Ascending aorta (tissue), 2 donors: ENCODE data around the gene KAZN. TPM values are rescaled to one million over a fixed set of nuclear protein-coding genes. Genes with fewer than 3 reads are reported as not detected.

ENCODE experiments used
- DNase-seq, 2 donors: peaks; one replicate each; pipeline ENCODE4 v3.0.0-alpha.2; 2019; ENCODE audit warnings: low spot score in 2 of 2
- H3K27ac ChIP-seq, 2 donors: fragments of 200-600 bp; sonication (generic); one replicate each; pipeline ENCODE4 v1.5.1; 2016 to 2017; ENCODE audit warnings: mild to moderate bottlenecking in 1 of 2
- H3K27me3 ChIP-seq: fragments of 200-600 bp; sonication (generic); one replicate; pipeline ENCODE4 v1.5.1; 2017
- H3K36me3 ChIP-seq, 2 donors: fragments of 200-600 bp; sonication (generic); one replicate each; pipeline ENCODE4 v1.5.1; 2016
- H3K4me1 ChIP-seq, 2 donors: fragments of 200-600 bp; sonication (generic); one replicate each; pipeline ENCODE4 v1.5.1; 2016 to 2017; ENCODE audit warnings: mild to moderate bottlenecking in 1 of 2
- H3K4me3 ChIP-seq, 2 donors: fragments of 200-600 bp; sonication (generic); one replicate each; pipeline ENCODE4 v1.5.1; 2016 to 2017; ENCODE audit warnings: mild to moderate bottlenecking in 1 of 2
- H3K9me3 ChIP-seq, 2 donors: fragments of 200-600 bp; sonication (generic); one replicate each; pipeline ENCODE4 v1.5.1; 2016
- CTCF ChIP-seq, 3 experiments: fragments of 200-600 bp in 2 of 3; fragments of 450-650 bp in 1 of 3; sonication (generic) in 2 of 3; IDR thresholded peaks; one replicate each; pipeline ENCODE4 v1.5.1; 2016 to 2019; ENCODE audit warnings: antibody characterized with exemption in 3 of 3, mild to moderate bottlenecking in 1 of 3, moderate library complexity in 1 of 3
- intact Hi-C: fragments of 100-400 bp; cut with DNase I; formaldehyde crosslinking; loops from one replicate; pipeline ENCODE4 v1.15.1; 2023
- total RNA-seq: library from RNA; depleted of rRNA; stranded (reverse); fragments of >200 nt; gene quantifications from one replicate; pipeline ENCODE4 v1.1.0, GENCODE V29; 2016

Gene KAZN
- total RNA-seq, 1 donor from 2014 or later = 58.5 TPM

DNA sequence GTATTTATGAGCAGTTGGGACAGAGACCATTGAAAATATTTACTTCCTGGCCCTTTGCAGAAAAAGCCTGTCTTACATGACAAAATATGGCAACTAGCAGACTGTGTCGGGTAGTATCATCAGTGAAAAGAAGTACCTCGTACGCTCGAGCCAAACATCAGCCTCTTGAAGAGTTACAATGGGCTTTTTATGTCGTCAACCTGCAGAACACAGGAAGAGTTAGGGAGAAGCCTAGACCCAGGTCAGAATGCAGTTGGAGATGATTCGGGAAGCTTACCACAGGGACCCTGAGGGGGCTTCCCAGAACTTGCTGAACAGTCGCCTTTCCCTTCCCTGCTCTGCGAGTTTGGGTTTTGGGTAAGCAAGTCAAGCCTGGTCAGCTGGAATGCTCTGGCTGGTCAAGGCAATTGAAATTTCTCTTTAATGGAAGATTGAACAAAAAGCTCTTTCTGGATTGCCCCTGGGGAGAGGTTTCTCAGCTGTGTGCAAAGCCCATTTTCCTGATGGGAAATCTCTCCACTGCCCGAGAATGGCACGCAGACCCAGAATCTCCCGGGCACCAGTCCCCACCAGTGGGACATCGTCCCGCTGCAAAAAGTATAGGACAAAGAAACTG lies 291.4 kb downstream of the KAZN start:
- no peak for TF ChIP-seq CTCF (IDR thresholded peaks at IDR 0.05)
- Histone ChIP-seq H3K4me3 (no peak overlapping the region), H3K9me3 (no peaks in the 10 kb centered on the region), H3K36me3 (no peaks in the 10 kb centered on the region), H3K27ac (no peak overlapping the region), H3K4me1 (peaks cover 0 to 3% of the 10 kb centered on the region in 2 donors), H3K27me3 (no peaks in the 10 kb centered on the region)
- intact Hi-C loops = no loop called here
- DNase-seq = no peak

DNA sequence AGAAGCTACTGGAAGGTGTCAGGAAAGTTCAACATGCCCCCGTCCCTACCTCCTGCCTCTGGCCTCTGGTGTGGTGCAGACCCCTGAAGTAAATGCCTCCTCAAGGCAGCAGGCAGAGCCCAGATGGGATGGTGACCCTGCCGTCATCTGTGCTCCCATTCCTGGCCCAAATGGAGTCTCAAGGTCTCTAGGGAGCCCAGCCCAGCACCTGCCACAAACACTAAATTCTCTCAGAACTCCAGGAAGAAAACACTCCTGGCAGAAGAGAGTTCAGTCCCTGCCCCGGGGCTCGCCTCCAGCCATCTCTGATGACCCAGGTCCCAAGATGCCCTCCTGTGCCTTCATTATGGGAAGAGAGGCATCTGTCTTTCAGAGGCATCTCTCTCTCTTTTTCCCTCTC lies 293.5 kb downstream of the KAZN start:
- no peak for TF ChIP-seq CTCF (IDR thresholded peaks at IDR 0.05)
- H3K27ac ChIP-seq = no peak overlapping the region
- no peaks in the 10 kb centered on the region for H3K9me3 ChIP-seq
- intact Hi-C loops = no loop called here
- no peak overlapping the region for H3K4me3 ChIP-seq
- DNase-seq = no peak
- H3K27me3 ChIP-seq = no peaks in the 10 kb centered on the region
- H3K36me3 ChIP-seq = no peaks in the 10 kb centered on the region
- peaks cover 0 to 3% of the 10 kb centered on the region in 2 donors for H3K4me1 ChIP-seq

DNA sequence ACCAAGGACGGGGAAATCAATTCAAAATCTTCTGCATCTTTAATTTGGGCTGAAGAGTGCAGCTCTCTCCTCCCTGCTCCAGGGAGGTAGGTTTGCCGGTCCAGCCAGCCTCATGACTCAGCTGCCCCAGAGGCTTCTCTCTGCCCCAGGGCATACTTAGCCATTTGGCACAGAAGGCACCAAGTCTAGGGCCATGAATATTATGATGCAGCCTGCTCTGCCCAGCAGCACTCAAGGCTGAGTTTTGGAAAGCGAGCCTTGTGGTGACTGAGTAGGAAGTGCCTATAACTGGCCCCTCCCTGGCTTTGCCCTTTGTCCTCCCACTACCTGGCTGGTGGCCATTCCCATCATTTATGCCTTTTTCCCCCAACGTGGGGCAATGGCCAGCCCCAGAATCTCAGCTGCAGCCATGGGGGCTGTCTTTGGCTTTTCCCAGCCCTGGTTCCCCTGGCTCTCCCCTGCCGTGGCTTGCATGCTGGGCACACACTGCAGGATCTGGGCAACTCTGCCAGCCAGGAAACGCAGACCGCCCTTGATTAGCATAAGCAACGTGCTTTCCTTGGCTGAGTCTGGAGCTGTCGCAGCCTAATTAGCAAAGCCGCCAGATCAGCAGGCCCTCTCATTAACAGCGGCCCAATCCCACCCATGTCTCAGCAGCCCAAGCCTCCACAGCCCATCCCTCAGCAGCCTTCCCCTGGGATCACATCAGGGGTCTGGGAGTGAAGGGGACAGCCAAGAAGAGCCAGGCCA lies 296.5 kb downstream of the KAZN start:
- intact Hi-C loops = no loop called here
- no peak for TF ChIP-seq CTCF (IDR thresholded peaks at IDR 0.05)
- peaks cover 0 to 3% of the 10 kb centered on the region in 2 donors for H3K4me1 ChIP-seq
- H3K9me3 ChIP-seq = no peaks in the 10 kb centered on the region
- H3K27ac ChIP-seq = no peak overlapping the region
- no peak for DNase-seq
- H3K36me3 ChIP-seq = no peaks in the 10 kb centered on the region
- no peak overlapping the region for H3K4me3 ChIP-seq
- no peaks in the 10 kb centered on the region for H3K27me3 ChIP-seq

DNA sequence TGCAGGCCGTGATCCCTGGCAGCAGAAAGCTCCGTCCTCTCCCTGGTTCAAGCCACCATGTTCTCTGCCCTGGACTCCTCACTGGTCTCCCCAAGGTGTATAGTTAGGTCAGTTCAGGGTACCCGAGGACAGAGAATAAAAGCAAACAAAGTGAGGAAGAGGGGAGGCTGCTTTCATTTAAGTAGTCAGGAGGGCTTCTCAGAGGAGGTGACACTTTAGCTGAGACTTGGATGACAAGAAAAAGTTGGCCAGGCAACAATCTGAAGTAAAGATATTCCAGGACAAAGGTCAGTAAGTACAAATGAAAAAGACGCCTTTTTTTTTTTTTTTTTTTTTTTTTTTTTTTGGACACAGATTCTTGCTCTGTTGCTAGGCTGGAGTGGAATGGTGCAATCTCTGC lies 297.2 kb downstream of the KAZN start:
- Histone ChIP-seq H3K4me1 (peaks cover 0 to 3% of the 10 kb centered on the region in 2 donors), H3K27ac (no peak overlapping the region), H3K27me3 (no peaks in the 10 kb centered on the region), H3K4me3 (no peak overlapping the region), H3K36me3 (no peaks in the 10 kb centered on the region), H3K9me3 (no peaks in the 10 kb centered on the region)
- TF ChIP-seq CTCF (IDR thresholded peaks at IDR 0.05) = no peak
- intact Hi-C loops = no loop called here
- DNase-seq = no peak

DNA sequence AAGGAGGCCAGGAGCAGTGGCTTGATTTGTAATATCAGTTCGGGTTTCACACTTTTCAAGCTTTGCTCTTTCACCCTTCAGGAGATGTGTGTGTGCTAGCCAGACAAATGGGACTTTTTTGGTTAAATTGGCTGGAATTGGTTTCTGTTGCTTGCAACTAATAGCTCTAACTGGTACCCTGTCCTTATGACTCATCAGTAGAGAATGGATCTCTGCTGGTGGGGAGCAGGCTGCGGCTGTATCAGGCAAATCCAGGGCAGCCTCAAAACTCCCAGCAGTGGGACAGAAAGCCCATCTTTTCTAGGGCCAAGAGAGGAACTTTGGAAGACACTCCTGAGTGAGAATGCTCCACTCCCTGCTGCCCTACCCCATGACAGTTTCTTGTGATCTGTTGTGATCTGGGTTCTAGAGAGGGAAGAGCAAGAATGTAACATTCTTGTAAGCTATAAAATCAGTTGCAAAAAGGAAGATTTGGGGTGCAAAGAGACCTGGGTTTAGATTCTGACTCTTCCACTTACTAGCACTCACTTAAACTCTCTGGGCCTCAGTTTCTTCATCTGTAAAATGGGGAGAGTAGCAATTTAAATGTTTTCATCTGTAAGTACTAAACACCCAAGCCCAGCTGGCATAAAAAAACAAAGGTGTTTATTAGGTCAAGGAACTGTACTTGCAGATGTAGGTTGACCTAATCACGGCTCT lies 298.0 kb downstream of the KAZN start:
- Histone ChIP-seq H3K27me3 (no peaks in the 10 kb centered on the region), H3K4me3 (no peak overlapping the region), H3K36me3 (no peaks in the 10 kb centered on the region), H3K27ac (no peak overlapping the region), H3K9me3 (no peaks in the 10 kb centered on the region), H3K4me1 (peaks cover 0 to 3% of the 10 kb centered on the region in 2 donors)
- TF ChIP-seq CTCF (IDR thresholded peaks at IDR 0.05) = no peak
- DNase-seq = no peak
- intact Hi-C loops = no loop called here
